A549 (cell line): Measurements from ENCODE around the gene TNRC18. TPM values are rescaled to one million over a fixed set of nuclear protein-coding genes. Genes with fewer than 3 reads are reported as not detected.

Experiments
- ATAC-seq, 2 experiments: fragments of 200-7000 bp in 1 of 2; fragments of >200 bp in 1 of 2; cut with Nextera tagmentation in 1 of 2; cut with Tn5 transposase in 1 of 2; 3 replicates each; pipeline versions ENCODE4 v1.8.0 to v1.9.1; 2018 to 2020; ENCODE audit warnings: mild to moderate bottlenecking in 1 of 2, moderate library complexity in 1 of 2
- CTCF ChIA-PET: fragments of 300-600 bp; sonication (Branson Sonifier 250); formaldehyde crosslinking; extraction: SDS; loops from one replicate; lab custom pipeline; 2021; ENCODE audit warnings: antibody characterized with exemption, inconsistent platforms; lab: Yijun Ruan, JAX
- POLR2A ChIA-PET: fragments of 350-600 bp; formaldehyde crosslinking; extraction: SDS; loops from one replicate; lab custom pipeline; 2021; ENCODE audit warnings: antibody characterized with exemption, inconsistent platforms; lab: Yijun Ruan, JAX
- DNase-seq, 2 experiments: peaks; one replicate each; pipeline versions ENCODE4 v3.0.0 to v3.0.0-alpha.2; 2011 to 2016; ENCODE audit warnings: low read depth in 1 of 2, low spot score in 1 of 2
- FAIRE-seq: peaks from 2 replicates; lab custom pipeline; 2011; peaks lifted over from hg19 to GRCh38; lab: Jason Lieb, UNC
- H3K27ac ChIP-seq, 2 experiments: fragments of >200 bp; sonication (Bioruptor Twin); formaldehyde crosslinking; 3 replicates each; pipeline ENCODE4 v1.5.1; 2016 to 2017
- H3K4me1 ChIP-seq: fragments of >200 bp; sonication (Bioruptor Twin); formaldehyde crosslinking; 3 replicates; pipeline ENCODE4 v1.6.1; 2016
- H3K4me2 ChIP-seq: fragments of >200 bp; sonication (Bioruptor Twin); formaldehyde crosslinking; 3 replicates; pipeline ENCODE4 v1.6.1; 2016
- H3K4me3 ChIP-seq: fragments of >200 bp; sonication (Bioruptor Twin); formaldehyde crosslinking; 3 replicates; pipeline ENCODE4 v1.5.1; 2016
- H3K9me3 ChIP-seq: fragments of >200 bp; sonication (Bioruptor Twin); formaldehyde crosslinking; 3 replicates; pipeline ENCODE4 v1.6.1; 2016
- CHD4 ChIP-seq: fragments of 200-600 bp; sonication (generic); IDR thresholded peaks from 2 replicates; pipeline ENCODE4 v1.6.1; 2016; ENCODE audit warnings: antibody characterized with exemption, mild to moderate bottlenecking, borderline replicate concordance
- EP300 ChIP-seq, 2 experiments: fragments of >200 bp; sonication (Bioruptor Twin); formaldehyde crosslinking; IDR thresholded peaks; 2 replicates in 1 of 2; 3 replicates in 1 of 2; pipeline ENCODE4 v1.6.1; 2016 to 2017
- FOSB ChIP-seq: fragments of 250-450 bp; sonication (Bioruptor Pico); IDR thresholded peaks from 2 replicates; pipeline ENCODE4 v1.5.0; 2020; ENCODE audit warnings: mild to moderate bottlenecking, moderate library complexity
- HDAC2 ChIP-seq: fragments of 200-600 bp; sonication (generic); IDR thresholded peaks from 2 replicates; pipeline ENCODE4 v1.6.1; 2016
- JUNB ChIP-seq: fragments of >200 bp; sonication (Bioruptor Twin); formaldehyde crosslinking; IDR thresholded peaks from 2 replicates; pipeline ENCODE4 v1.6.1; 2016
- MAZ ChIP-seq: fragments of 150-350 bp; IDR thresholded peaks from 2 replicates; pipeline ENCODE4 v1.6.1; 2014; ENCODE audit warnings: antibody characterized with exemption, low read depth, low read length, borderline replicate concordance
- NPAS2 ChIP-seq: fragments of 250-450 bp; sonication (Bioruptor Pico); IDR thresholded peaks from 2 replicates; pipeline ENCODE4 v1.8.0; 2022; ENCODE audit warnings: mild to moderate bottlenecking, moderate library complexity, borderline replicate concordance
- RFX5 ChIP-seq: fragments of 450-650 bp; IDR thresholded peaks from 2 replicates; pipeline ENCODE4 v1.7.1; 2014; ENCODE audit warnings: antibody characterized with exemption, mild to moderate bottlenecking, moderate library complexity
- RNF2 ChIP-seq: fragments of 200-600 bp; sonication (generic); IDR thresholded peaks from 2 replicates; pipeline ENCODE4 v1.6.1; 2016; ENCODE audit warnings: low read depth, mild to moderate bottlenecking, antibody characterized with exemption, moderate library complexity, borderline replicate concordance
- SREBF2 ChIP-seq: fragments of 450-650 bp; IDR thresholded peaks from 2 replicates; pipeline ENCODE4 v1.6.1; 2014; ENCODE audit warnings: mild to moderate bottlenecking, moderate library complexity
- TFCP2L1 ChIP-seq: fragments of 250-450 bp; sonication (Bioruptor Pico); IDR thresholded peaks from 2 replicates; pipeline ENCODE4 v1.5.0; 2021; ENCODE audit warnings: mild to moderate bottlenecking
- ZFP36 ChIP-seq: fragments of 450-650 bp; IDR thresholded peaks from 2 replicates; pipeline ENCODE4 v1.6.1; 2014; ENCODE audit warnings: borderline replicate concordance; ENCODE audit not compliant: partially characterized antibody
- WGBS: methylation state at CpG from one replicate; pipeline ENCODE4 v1.1.6; 2017; ENCODE audit errors: missing lambda C conversion rate; 5-methylcytosine and 5-hydroxymethylcytosine counted together
- polyA plus RNA-seq, 4 experiments: library from polyadenylated mRNA; depleted of rRNA in 3 of 4; stranded (reverse); fragments of >200 nt; fragmentation: RNase III in 1 of 4; extraction: RNeasy Plus Mini Kit Qiagen cat#74134 plus additional on column Dnase treatment in 1 of 4; gene quantifications; 2 replicates in 3 of 4; 3 replicates in 1 of 4; pipeline ENCODE4 v1.2.3, GENCODE V29; 2011 to 2017
- TF ChIP-seq, protein P1 (sequence below): fragments of 250-450 bp; sonication (Bioruptor Pico); IDR thresholded peaks from 2 replicates; pipeline ENCODE4 v1.5.0; 2020; ENCODE audit warnings: low read depth, mild to moderate bottlenecking, moderate library complexity
- TF ChIP-seq, protein P2 (sequence below): fragments of >200 bp; sonication (Bioruptor Twin); formaldehyde crosslinking; IDR thresholded peaks from 3 replicates; pipeline ENCODE4 v1.5.1; 2016
- TF ChIP-seq, protein P3 (sequence below): fragments of 150-350 bp; IDR thresholded peaks from 2 replicates; pipeline ENCODE4 v1.6.1; 2014; ENCODE audit warnings: low read depth, mild to moderate bottlenecking, low read length
- TF ChIP-seq, protein P4 (sequence below): fragments of 200-600 bp; sonication (generic); IDR thresholded peaks from 2 replicates; pipeline ENCODE4 v1.6.1; 2016; ENCODE audit warnings: antibody characterized with exemption, mild to moderate bottlenecking, moderate library complexity

TNRC18 gene
- polyA plus RNA-seq, 2 of the 4 experiments (the other 2 are of a cell fraction): 15.5 to 39.9 TPM

DNA sequence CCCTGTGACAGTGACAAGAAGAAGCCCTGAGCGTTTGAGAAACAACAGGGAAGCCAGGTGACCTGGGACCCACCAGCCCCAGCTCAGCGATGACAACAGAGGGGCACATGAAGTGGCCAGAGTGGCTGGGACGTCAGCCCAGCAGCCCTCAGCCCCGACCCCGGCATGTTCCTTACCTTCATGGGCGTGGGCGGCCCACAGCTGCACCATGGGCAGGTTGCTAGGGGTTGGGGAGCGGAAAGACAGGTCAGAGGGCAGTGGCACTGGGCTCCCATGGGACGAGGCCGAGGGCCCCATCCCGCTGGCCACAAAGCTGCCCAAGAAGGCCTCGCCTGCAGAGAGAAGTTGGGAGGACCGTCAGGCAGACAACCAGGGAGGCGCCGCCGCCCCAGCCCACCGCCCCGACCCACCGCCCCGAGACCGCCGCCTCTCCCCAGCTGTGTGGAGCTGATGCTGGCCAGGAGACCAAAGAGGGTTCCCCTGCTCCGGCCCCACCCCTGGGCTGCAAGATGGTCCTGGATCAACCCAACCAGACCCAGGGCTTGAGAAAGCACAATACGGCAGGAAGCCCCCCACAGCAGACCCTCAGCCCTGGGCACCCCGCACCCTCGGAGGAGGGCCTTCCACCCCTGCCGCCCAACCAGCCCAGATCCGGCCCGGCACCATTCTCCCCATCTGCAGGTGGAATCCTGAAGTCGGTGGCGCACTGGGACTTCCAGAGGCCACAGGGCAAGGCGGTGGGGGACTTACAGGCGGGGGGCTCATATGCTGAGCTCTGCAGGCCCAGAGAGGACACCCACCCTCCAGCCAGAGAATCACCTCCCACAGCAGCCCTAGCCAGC, 29.1 kb downstream of the TNRC18 start (continued):
- TF ChIP-seq, protein P1, sequence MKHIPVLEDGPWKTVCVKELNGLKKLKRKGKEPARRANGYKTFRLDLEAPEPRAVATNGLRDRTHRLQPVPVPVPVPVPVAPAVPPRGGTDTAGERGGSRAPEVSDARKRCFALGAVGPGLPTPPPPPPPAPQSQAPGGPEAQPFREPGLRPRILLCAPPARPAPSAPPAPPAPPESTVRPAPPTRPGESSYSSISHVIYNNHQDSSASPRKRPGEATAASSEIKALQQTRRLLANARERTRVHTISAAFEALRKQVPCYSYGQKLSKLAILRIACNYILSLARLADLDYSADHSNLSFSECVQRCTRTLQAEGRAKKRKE (CRISPR knock-in tag): no peak
- TF ChIP-seq HDAC2 (no peak), RNF2 (no peak)
- TF ChIP-seq, protein P2, sequence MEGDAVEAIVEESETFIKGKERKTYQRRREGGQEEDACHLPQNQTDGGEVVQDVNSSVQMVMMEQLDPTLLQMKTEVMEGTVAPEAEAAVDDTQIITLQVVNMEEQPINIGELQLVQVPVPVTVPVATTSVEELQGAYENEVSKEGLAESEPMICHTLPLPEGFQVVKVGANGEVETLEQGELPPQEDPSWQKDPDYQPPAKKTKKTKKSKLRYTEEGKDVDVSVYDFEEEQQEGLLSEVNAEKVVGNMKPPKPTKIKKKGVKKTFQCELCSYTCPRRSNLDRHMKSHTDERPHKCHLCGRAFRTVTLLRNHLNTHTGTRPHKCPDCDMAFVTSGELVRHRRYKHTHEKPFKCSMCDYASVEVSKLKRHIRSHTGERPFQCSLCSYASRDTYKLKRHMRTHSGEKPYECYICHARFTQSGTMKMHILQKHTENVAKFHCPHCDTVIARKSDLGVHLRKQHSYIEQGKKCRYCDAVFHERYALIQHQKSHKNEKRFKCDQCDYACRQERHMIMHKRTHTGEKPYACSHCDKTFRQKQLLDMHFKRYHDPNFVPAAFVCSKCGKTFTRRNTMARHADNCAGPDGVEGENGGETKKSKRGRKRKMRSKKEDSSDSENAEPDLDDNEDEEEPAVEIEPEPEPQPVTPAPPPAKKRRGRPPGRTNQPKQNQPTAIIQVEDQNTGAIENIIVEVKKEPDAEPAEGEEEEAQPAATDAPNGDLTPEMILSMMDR: no peak

DNA sequence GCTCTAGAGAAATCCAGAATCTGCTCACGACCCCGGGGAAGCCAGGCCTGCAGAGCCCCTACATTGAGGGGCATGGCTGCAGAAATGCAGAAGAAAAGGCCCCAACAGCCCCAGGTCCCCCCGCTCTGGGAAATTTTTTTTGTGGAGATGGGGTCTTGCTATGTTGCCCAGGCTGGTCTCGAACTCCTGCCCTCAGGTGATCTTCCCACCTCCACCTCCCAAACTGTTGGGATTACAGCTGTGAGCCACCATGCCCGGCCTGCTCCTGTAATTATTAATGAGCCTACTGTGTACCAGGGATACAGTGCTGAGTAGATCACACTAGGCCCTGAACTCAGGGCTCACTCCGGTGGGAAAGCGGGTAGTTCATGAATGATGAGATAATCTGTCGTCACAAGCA, 29.9 kb downstream of the TNRC18 start:
- no peak overlapping the region for H3K4me2 ChIP-seq
- no peak for FAIRE-seq
- no peak for DNase-seq
- TF ChIP-seq ZFP36 (no peak), NPAS2 (no peak), TFCP2L1 (no peak), HDAC2 (no peak), JUNB (no peak), CHD4 (no peak), RFX5 (no peak), MAZ (no peak), EP300 (IDR thresholded peaks at IDR 0.05) (no peak), FOSB (no peak), SREBF2 (no peak)
- TF ChIP-seq, protein P1 (CRISPR knock-in tag): no peak
- TF ChIP-seq, protein P3, sequence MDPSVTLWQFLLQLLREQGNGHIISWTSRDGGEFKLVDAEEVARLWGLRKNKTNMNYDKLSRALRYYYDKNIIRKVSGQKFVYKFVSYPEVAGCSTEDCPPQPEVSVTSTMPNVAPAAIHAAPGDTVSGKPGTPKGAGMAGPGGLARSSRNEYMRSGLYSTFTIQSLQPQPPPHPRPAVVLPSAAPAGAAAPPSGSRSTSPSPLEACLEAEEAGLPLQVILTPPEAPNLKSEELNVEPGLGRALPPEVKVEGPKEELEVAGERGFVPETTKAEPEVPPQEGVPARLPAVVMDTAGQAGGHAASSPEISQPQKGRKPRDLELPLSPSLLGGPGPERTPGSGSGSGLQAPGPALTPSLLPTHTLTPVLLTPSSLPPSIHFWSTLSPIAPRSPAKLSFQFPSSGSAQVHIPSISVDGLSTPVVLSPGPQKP: no peak
- TF ChIP-seq, protein P4, sequence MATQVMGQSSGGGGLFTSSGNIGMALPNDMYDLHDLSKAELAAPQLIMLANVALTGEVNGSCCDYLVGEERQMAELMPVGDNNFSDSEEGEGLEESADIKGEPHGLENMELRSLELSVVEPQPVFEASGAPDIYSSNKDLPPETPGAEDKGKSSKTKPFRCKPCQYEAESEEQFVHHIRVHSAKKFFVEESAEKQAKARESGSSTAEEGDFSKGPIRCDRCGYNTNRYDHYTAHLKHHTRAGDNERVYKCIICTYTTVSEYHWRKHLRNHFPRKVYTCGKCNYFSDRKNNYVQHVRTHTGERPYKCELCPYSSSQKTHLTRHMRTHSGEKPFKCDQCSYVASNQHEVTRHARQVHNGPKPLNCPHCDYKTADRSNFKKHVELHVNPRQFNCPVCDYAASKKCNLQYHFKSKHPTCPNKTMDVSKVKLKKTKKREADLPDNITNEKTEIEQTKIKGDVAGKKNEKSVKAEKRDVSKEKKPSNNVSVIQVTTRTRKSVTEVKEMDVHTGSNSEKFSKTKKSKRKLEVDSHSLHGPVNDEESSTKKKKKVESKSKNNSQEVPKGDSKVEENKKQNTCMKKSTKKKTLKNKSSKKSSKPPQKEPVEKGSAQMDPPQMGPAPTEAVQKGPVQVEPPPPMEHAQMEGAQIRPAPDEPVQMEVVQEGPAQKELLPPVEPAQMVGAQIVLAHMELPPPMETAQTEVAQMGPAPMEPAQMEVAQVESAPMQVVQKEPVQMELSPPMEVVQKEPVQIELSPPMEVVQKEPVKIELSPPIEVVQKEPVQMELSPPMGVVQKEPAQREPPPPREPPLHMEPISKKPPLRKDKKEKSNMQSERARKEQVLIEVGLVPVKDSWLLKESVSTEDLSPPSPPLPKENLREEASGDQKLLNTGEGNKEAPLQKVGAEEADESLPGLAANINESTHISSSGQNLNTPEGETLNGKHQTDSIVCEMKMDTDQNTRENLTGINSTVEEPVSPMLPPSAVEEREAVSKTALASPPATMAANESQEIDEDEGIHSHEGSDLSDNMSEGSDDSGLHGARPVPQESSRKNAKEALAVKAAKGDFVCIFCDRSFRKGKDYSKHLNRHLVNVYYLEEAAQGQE: no peak
- 97% methylated on average over 8 of the region's 8 CpGs for WGBS
- H3K4me1 ChIP-seq: peaks cover 21% of the 10 kb centered on the region
- ChIA-PET CTCF (interaction anchor here (0.6 to 5.3 kb wide), 9 partner anchors 14 to 154 kb away, joined by 3 to 54 read pairs (median 4); partner anchors contain the start of gene TNRC18), POLR2A (no interaction called here)
- no peak overlapping the region for H3K27ac ChIP-seq
- no peak overlapping the region for H3K4me3 ChIP-seq
- H3K9me3 ChIP-seq: no peaks in the 10 kb centered on the region
- no peak for ATAC-seq
